Thyroid gland (tissue), 4 donors: Measurements from ENCODE around the gene OR6B1. TPM values are rescaled to one million over a fixed set of nuclear protein-coding genes. Genes with fewer than 3 reads are reported as not detected.

Experiments
- DNase-seq, 2 donors: peaks; one replicate each; pipeline ENCODE4 v3.0.0-alpha.2; 2019
- H3K27ac ChIP-seq, 3 donors: fragments of 200-600 bp; sonication (generic); 1 replicate in 2 of 3; 2 replicates in 1 of 3; pipeline ENCODE4 v1.5.1; 2016 to 2019; ENCODE audit warnings: mild to moderate bottlenecking in 1 of 3, moderate library complexity in 1 of 3
- H3K27me3 ChIP-seq: fragments of 200-600 bp; sonication (generic); one replicate; pipeline ENCODE4 v1.5.1; 2019
- H3K36me3 ChIP-seq, 2 donors: fragments of 200-600 bp; sonication (generic); one replicate each; pipeline ENCODE4 v1.5.1; 2016 to 2019
- H3K4me1 ChIP-seq, 2 donors: fragments of 200-600 bp; sonication (generic); one replicate each; pipeline ENCODE4 v1.5.1; 2017 to 2019
- H3K4me3 ChIP-seq, 3 donors: fragments of 200-600 bp; sonication (generic); replicated peaks in 1 of 3; 1 replicate in 2 of 3; 2 replicates in 1 of 3; pipeline ENCODE4 v1.5.1; 2016; ENCODE audit warnings: mild to moderate bottlenecking in 1 of 3
- H3K9me3 ChIP-seq: fragments of 200-600 bp; sonication (generic); one replicate; pipeline ENCODE4 v1.5.1; 2017
- CTCF ChIP-seq, 6 experiments: fragments of 200-600 bp in 3 of 6; fragments of 450-650 bp in 3 of 6; sonication (generic) in 3 of 6; IDR thresholded peaks; one replicate each; pipeline ENCODE4 v1.5.1; 2016 to 2019; ENCODE audit warnings: antibody characterized with exemption in 6 of 6, mild to moderate bottlenecking in 2 of 6, inconsistent platforms in 1 of 6, moderate library complexity in 1 of 6
- POLR2A ChIP-seq, 2 donors: fragments of 450-650 bp; IDR thresholded peaks; one replicate each; pipeline ENCODE4 v1.6.1; 2017; ENCODE audit warnings: antibody characterized with exemption in 2 of 2, mild to moderate bottlenecking in 2 of 2, moderate library complexity in 1 of 2
- WGBS, 2 donors: methylation state at CpG; one replicate each; pipeline ENCODE4 v1.1.5; 2017; 5-methylcytosine and 5-hydroxymethylcytosine counted together
- intact Hi-C: fragments of 100-400 bp; cut with DNase I; formaldehyde crosslinking; loops from one replicate; pipeline ENCODE4 v1.15.1; 2023
- total RNA-seq, 4 donors: library from RNA; depleted of rRNA; stranded (reverse); fragments of >200 nt; gene quantifications; one replicate each; pipeline ENCODE4 v1.2.3, GENCODE V29; 2016

OR6B1 gene
- total RNA-seq, 4 donors from 2014 or later, result not detected

DNA sequence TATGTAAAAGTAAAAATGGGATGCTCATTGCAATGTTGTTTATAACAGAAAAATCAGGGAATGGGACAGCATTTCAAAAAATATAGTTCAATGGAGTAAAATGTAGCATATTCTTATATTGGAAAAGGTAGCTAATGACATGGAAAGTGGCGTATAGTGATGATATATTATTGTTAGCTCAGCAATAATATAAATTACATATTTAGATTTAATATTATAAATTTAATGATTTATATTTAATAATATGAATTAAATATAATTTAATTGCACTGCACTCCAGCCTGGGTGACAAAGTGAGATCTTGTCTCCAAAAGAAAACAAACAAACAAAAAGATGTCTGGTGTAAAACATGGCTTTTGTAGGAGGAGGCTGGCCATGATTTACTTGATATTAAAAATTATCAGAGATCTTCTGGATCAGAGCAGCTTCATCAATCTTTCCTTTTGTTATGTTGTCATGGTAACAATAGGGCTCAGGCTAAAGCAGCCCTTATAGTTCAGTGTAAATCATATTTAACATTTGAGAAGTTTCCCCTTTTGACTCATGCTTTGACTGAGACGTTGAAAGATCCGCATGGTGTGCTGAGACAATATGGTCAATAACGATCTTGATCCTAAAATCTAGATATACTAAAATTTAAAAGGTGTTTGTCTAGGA is 23.2 kb downstream of the OR6B1 start:
- Histone ChIP-seq H3K4me3 (no peak overlapping the region), H3K27ac (no peak overlapping the region), H3K27me3 (no peaks in the 10 kb centered on the region), H3K9me3 (no peaks in the 10 kb centered on the region), H3K36me3 (no peaks in the 10 kb centered on the region), H3K4me1 (peaks cover 4 to 5% of the 10 kb centered on the region in 2 donors)
- intact Hi-C loops, result no loop called here
- 93 to 95% methylated on average over 4 of the region's 4 CpGs for WGBS, 2 donors
- no peak for TF ChIP-seq CTCF (IDR thresholded peaks at IDR 0.05)
- no peak for DNase-seq

DNA sequence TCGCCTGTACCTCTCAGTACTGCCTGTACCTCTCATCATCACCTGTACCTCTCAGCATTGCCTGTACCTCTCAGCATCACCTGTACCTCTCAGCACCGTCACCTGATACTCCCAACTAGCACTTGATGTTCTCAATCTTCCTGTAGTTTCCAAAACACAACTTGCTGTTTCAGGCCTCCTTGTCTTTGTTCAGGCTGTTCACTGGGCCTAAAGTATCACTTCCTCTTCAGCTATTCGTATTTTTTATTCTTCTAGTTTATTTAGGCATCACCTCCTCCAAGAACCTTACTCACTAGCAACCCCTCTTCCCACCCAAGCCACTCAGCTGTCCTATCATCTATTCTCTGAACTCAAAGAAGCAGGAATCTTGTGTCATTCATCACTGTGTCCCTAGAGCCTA is 24.1 kb downstream of the OR6B1 start:
- intact Hi-C loops, result no loop called here
- Histone ChIP-seq H3K27ac (peak overlapping the region in 1 of 3 donors; percentile 24), H3K9me3 (no peaks in the 10 kb centered on the region), H3K36me3 (no peaks in the 10 kb centered on the region), H3K4me3 (no peak overlapping the region), H3K4me1 (peaks cover 4% of the 10 kb centered on the region in 2 donors), H3K27me3 (no peaks in the 10 kb centered on the region)
- WGBS, 2 donors, result 72 to 80% methylated on average over 3 of the region's 3 CpGs
- no peak for TF ChIP-seq CTCF (IDR thresholded peaks at IDR 0.05)
- no peak for TF ChIP-seq POLR2A (IDR thresholded peaks at IDR 0.05)
- DNase-seq, result no peak

DNA sequence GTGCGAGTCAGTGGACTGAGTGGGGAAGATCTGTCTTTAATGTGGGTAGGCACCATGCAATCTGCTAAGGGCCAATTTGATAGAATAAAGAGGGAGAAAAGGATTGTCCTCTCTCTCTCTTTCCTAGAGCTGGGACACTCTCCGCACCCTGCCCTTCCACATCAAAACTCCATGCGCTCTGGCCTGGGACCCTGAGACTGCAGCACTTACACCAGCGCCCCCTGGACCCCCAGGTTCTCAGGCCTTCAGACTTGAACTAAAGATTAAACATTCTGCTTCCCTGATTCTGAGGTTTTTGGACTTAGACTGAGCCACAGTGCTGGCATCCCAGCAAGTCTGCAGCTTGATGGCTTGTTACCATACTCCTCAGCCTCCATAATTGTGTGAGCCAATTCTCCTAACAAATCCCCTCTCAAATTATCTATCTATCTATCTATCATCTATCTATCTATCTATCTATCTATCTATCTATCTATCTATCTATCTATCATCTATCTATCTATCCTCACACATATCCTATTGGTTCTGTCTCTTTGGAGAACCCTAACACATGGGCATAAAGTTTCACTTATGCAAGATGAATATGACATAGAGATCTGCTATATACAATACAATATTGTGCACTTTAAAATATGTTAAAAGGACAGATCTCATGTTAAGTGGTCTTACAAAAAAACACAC is 26.2 kb downstream of the OR6B1 start:
- no peak for DNase-seq
- Histone ChIP-seq H3K27me3 (no peaks in the 10 kb centered on the region), H3K9me3 (no peaks in the 10 kb centered on the region), H3K36me3 (no peaks in the 10 kb centered on the region), H3K27ac (no peak overlapping the region), H3K4me3 (no peak overlapping the region), H3K4me1 (no peaks in the 10 kb centered on the region)
- TF ChIP-seq POLR2A (IDR thresholded peaks at IDR 0.05) (no peak), CTCF (IDR thresholded peaks at IDR 0.05) (no peak)
- intact Hi-C loops, result no loop called here
- WGBS, 2 donors, result 66 to 76% methylated on average over 4 of the region's 4 CpGs

- no peaks in the 10 kb centered on the region for H3K27me3 ChIP-seq
- H3K27ac ChIP-seq, result no peak overlapping the region
- no peaks in the 10 kb centered on the region for H3K9me3 ChIP-seq
- H3K36me3 ChIP-seq, result no peaks in the 10 kb centered on the region
- DNase-seq, result no peak
- no peak overlapping the region for H3K4me3 ChIP-seq
- WGBS, 2 donors, result 9 to 11% methylated on average over 3 of the region's 3 CpGs
- no peaks in the 10 kb centered on the region for H3K4me1 ChIP-seq
- TF ChIP-seq CTCF (IDR thresholded peaks at IDR 0.05) (peak in 4 of 6 experiments; percentile 15 to 69 (median 58)), POLR2A (IDR thresholded peaks at IDR 0.05) (no peak)
- intact Hi-C loops, result no loop called here
Observed at GRCh38 chr7:144027070-144027469, 26.9 kb downstream of the OR6B1 start.

DNA sequence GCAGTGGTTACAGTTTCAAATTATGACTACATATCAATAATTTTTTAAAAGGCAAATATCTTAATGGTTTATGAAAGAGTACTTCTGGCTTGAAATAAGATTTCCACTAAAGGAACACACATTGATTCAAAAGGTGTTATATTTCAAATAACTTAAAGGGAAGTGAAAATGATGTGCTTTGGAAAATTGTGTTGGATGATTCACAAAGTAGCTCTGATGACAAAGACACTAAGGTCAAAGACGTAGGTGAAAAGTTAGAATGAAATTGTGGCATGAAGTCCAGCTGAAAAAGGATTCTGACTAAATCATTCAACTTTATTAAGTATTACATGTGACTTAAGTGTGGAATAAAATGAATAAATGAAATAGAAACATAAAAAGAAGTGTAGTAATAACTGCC is 27.9 kb downstream of the OR6B1 start:
- no peak overlapping the region for H3K4me3 ChIP-seq
- H3K9me3 ChIP-seq, result no peaks in the 10 kb centered on the region
- H3K27me3 ChIP-seq, result no peaks in the 10 kb centered on the region
- H3K27ac ChIP-seq, result no peak overlapping the region
- 67 to 89% methylated on average over 1 of the region's 1 CpG for WGBS, 2 donors
- DNase-seq, result no peak
- TF ChIP-seq CTCF (IDR thresholded peaks at IDR 0.05), result no peak
- H3K4me1 ChIP-seq, result no peaks in the 10 kb centered on the region
- intact Hi-C loops, result no loop called here
- H3K36me3 ChIP-seq, result no peaks in the 10 kb centered on the region
